HG03135 (cell line): Measurements from ENCODE around the gene VPS13D.

Experiments used
- ATAC-seq: cut with Tn5 transposase; IDR thresholded peaks from one replicate; pipeline ENCODE4 v1.9.1; 2021; ENCODE audit warnings: mild to moderate bottlenecking, moderate library complexity; ENCODE audit not compliant: unreplicated experiment

The VPS13D gene

GRCh38 chr1:12397462-12398450 is 167.9 kb downstream of the VPS13D start:
- no peak for ATAC-seq

GRCh38 chr1:12398479-12398878 is 168.6 kb downstream of the VPS13D start:
- no peak for ATAC-seq

GRCh38 chr1:12400027-12400693 is 170.3 kb downstream of the VPS13D start:
- no peak for ATAC-seq

- no peak for ATAC-seq
Observed at GRCh38 chr1:12402159-12402673, 172.4 kb downstream of the VPS13D start.

GRCh38 chr1:12402842-12403241 is 173.0 kb downstream of the VPS13D start:
- no peak for ATAC-seq

- no peak for ATAC-seq
Observed at GRCh38 chr1:12404918-12405317, 175.1 kb downstream of the VPS13D start.

- no peak for ATAC-seq
Observed at GRCh38 chr1:12405325-12406210, 175.7 kb downstream of the VPS13D start.

GRCh38 chr1:12406211-12407021 is 176.6 kb downstream of the VPS13D start:
- ATAC-seq = no peak

- ATAC-seq = no peak
Observed at GRCh38 chr1:12407050-12407961, 177.5 kb downstream of the VPS13D start.

- ATAC-seq = no peak
Observed at GRCh38 chr1:12407962-12408454, 178.2 kb downstream of the VPS13D start.

GRCh38 chr1:12408662-12409061 is 178.8 kb downstream of the VPS13D start:
- no peak for ATAC-seq

- no peak for ATAC-seq
Observed at GRCh38 chr1:12409681-12410080, 179.9 kb downstream of the VPS13D start.

- ATAC-seq = no peak
Observed at GRCh38 chr1:12410351-12410750, 180.5 kb downstream of the VPS13D start.

GRCh38 chr1:12411098-12411497 is 181.3 kb downstream of the VPS13D start:
- ATAC-seq = no peak

- no peak for ATAC-seq
Observed at GRCh38 chr1:12411747-12412146, 181.9 kb downstream of the VPS13D start.

GRCh38 chr1:12412439-12412838 is 182.6 kb downstream of the VPS13D start:
- ATAC-seq = no peak

- no peak for ATAC-seq
Observed at GRCh38 chr1:12413664-12414410, 184.0 kb downstream of the VPS13D start.

GRCh38 chr1:12414444-12415018 is 184.7 kb downstream of the VPS13D start:
- no peak for ATAC-seq
